ENCODE results near the gene NEXN. TPM values are rescaled to one million over a fixed set of nuclear protein-coding genes. Genes with fewer than 3 reads are reported as not detected.

NEXN gene
- total RNA-seq, 2 donors from 2014 or later = 5.7 TPM

DNA sequence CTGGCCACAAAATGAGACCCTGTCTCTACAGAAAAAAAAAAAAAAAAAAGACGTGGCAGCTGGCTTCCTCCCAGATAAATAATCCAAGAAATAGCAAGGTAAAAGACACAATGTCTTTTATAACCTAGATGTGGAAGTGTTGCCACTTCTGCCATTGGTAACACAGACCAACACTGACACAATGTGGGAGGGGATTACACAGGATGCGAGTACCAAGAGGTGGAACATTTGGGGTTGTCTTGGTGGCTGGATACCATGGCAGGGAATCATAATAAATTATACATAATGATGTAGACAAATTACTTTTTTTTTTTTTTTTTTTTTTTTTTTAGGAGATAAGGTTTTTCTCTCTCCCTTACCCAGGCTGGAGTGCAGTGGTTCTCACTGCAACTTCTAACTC lies 6.0 kb upstream of the NEXN start:
- H3K36me3 Mint-ChIP-seq (ENCODE audit: low read depth) = peaks cover 3% of the 10 kb centered on the region
- H3K27ac ChIP-seq (ENCODE audit: low read depth, low read length) = no peak overlapping the region
- no peak overlapping the region for H3K9ac ChIP-seq (ENCODE audit: extremely low read depth, low read length, poor library complexity, severe bottlenecking)
- peaks cover 3% of the 10 kb centered on the region for H3K27me3 Mint-ChIP-seq (ENCODE audit: insufficient read depth)
- H3K4me3 ChIP-seq (ENCODE audit: low read length) = no peak overlapping the region
- no peak overlapping the region for H3K27ac Mint-ChIP-seq
- H3K36me3 ChIP-seq (ENCODE audit: control insufficient read depth, insufficient read depth, low read length) = no peaks in the 10 kb centered on the region
- no peak for DNase-seq
- peaks cover 16% of the 10 kb centered on the region for H3K9me3 Mint-ChIP-seq
- H3K4me3 Mint-ChIP-seq = no peak overlapping the region
- no peaks in the 10 kb centered on the region for H3K4me1 ChIP-seq (ENCODE audit: control insufficient read depth, insufficient read depth, low read length)
- 40% methylated on average over 1 of the region's 2 CpGs; no CpG with 5 or more reads in 1 of the 2 experiments for WGBS, 2 experiments (ENCODE audit: insufficient coverage in 1 of 2, insufficient read length in 1 of 2)
- H3K9me3 ChIP-seq (ENCODE audit: control insufficient read depth, low read length) = peaks cover 11% of the 10 kb centered on the region
- H3K27me3 ChIP-seq (ENCODE audit: control insufficient read depth, insufficient read depth, low read length, poor library complexity, severe bottlenecking) = no peaks in the 10 kb centered on the region
- H3K4me1 Mint-ChIP-seq = peaks cover 7% of the 10 kb centered on the region
- TF ChIP-seq, protein P1, sequence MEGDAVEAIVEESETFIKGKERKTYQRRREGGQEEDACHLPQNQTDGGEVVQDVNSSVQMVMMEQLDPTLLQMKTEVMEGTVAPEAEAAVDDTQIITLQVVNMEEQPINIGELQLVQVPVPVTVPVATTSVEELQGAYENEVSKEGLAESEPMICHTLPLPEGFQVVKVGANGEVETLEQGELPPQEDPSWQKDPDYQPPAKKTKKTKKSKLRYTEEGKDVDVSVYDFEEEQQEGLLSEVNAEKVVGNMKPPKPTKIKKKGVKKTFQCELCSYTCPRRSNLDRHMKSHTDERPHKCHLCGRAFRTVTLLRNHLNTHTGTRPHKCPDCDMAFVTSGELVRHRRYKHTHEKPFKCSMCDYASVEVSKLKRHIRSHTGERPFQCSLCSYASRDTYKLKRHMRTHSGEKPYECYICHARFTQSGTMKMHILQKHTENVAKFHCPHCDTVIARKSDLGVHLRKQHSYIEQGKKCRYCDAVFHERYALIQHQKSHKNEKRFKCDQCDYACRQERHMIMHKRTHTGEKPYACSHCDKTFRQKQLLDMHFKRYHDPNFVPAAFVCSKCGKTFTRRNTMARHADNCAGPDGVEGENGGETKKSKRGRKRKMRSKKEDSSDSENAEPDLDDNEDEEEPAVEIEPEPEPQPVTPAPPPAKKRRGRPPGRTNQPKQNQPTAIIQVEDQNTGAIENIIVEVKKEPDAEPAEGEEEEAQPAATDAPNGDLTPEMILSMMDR (conservative IDR thresholded peaks at IDR 0.05) = no peak

DNA sequence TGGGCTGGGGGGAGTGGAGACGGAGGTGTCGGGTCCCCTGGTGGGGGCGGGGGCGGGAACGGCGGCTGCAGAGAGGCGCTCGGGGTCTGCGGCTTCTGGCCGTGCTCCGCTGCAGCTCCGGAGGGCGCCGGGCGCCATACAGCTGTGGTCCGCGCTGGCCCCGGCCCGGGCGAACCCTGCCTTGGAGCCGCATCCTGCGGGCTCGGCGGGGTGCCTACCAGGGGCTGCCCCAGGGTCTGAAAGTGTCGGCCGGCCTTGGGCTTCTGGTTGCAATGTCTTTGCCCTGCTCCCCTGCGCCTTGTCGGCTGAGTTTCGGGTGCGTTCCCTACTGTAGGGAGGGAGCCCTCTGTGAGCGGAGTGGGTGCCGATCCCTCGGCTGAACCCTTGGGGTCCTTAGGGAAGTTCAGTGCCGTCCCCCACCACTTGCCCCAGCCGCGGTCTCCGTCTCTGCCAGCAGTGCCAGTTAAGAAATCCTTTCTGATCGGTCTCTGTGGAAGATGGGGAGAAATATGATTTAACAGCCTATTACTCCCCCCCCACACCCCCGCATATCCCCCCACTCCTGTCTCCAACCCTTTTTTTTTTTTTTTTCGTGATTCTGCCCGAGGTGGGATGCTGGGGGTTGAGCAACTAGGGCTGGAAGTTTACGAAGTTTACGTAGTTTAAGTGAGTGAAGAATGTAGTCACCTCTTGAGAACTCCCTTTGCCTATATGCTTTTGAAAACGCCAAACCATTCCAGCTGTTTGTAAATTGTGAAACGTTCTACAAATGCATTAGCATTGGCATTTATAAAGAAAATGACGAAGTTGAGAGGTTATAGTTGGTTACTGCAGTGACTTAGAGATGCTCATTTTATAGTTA lies 588 bp downstream of the NEXN start:
- TF ChIP-seq, protein P1 (conservative IDR thresholded peaks at IDR 0.05) = no peak
- peak; percentile 89 for DNase-seq
- Histone ChIP-seq H3K27me3 (ENCODE audit: control insufficient read depth, insufficient read depth, low read length, poor library complexity, severe bottlenecking) (no peaks in the 10 kb centered on the region), H3K4me3 (ENCODE audit: low read length) (peak overlapping the region; percentile 88), H3K36me3 (ENCODE audit: control insufficient read depth, insufficient read depth, low read length) (peaks cover 27% of the 10 kb centered on the region), H3K9ac (ENCODE audit: extremely low read depth, low read length, poor library complexity, severe bottlenecking) (peak overlapping the region; percentile 85), H3K27ac (ENCODE audit: low read depth, low read length) (peak overlapping the region; percentile 89), H3K9me3 (ENCODE audit: control insufficient read depth, low read length) (no peaks in the 10 kb centered on the region), H3K4me1 (ENCODE audit: control insufficient read depth, insufficient read depth, low read length) (no peaks in the 10 kb centered on the region)
- H3K9me3 Mint-ChIP-seq = peaks cover 2% of the 10 kb centered on the region
- peak overlapping the region; percentile 88 for H3K4me3 Mint-ChIP-seq
- WGBS, 2 experiments (ENCODE audit: insufficient coverage in 1 of 2, insufficient read length in 1 of 2) = 0 to 1% methylated on average over 15 to 43 of the region's 46 CpGs
- H3K27me3 Mint-ChIP-seq (ENCODE audit: insufficient read depth) = peaks cover 8% of the 10 kb centered on the region
- peaks cover 11% of the 10 kb centered on the region for H3K4me1 Mint-ChIP-seq
- H3K36me3 Mint-ChIP-seq (ENCODE audit: low read depth) = peaks cover 5% of the 10 kb centered on the region
- H3K27ac Mint-ChIP-seq = peak overlapping the region; percentile 92

DNA sequence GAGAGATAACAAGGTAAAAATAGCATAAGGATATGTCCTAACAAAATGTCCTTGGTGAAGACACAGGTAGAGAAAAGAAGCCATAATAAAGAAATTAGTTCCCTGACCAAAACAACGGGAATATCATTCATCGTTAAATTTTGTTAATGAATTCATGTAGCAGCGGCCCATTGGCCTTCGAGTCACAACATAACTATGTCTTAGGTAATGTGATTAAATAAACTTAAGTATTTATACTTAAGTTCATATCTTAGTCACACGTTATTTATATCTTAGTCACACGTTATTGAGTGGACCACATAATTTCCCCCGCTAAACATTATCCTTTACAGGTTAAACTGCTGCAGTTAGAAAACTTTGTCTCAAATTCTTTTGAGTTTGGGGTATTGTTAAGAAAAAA lies 1.2 kb downstream of the NEXN start:
- Mint-ChIP-seq H3K36me3 (ENCODE audit: low read depth) (peaks cover 5% of the 10 kb centered on the region), H3K9me3 (no peaks in the 10 kb centered on the region), H3K4me1 (peaks cover 6% of the 10 kb centered on the region), H3K27ac (peak overlapping the region; percentile 86), H3K27me3 (ENCODE audit: insufficient read depth) (peaks cover 8% of the 10 kb centered on the region), H3K4me3 (peak overlapping the region; percentile 88)
- DNase-seq = no peak
- WGBS, 2 experiments (ENCODE audit: insufficient coverage in 1 of 2, insufficient read length in 1 of 2) = 57% methylated on average over 7 of the region's 7 CpGs; no CpG with 5 or more reads in 1 of the 2 experiments
- peak overlapping the region; percentile 88 for H3K4me3 ChIP-seq (ENCODE audit: low read length)
- no peaks in the 10 kb centered on the region for H3K4me1 ChIP-seq (ENCODE audit: control insufficient read depth, insufficient read depth, low read length)
- no peaks in the 10 kb centered on the region for H3K9me3 ChIP-seq (ENCODE audit: control insufficient read depth, low read length)
- peak overlapping the region; percentile 85 for H3K9ac ChIP-seq (ENCODE audit: extremely low read depth, low read length, poor library complexity, severe bottlenecking)
- peaks cover 32% of the 10 kb centered on the region for H3K36me3 ChIP-seq (ENCODE audit: control insufficient read depth, insufficient read depth, low read length)
- TF ChIP-seq, protein P1 (conservative IDR thresholded peaks at IDR 0.05) = no peak
- H3K27ac ChIP-seq (ENCODE audit: low read depth, low read length) = no peak overlapping the region
- no peaks in the 10 kb centered on the region for H3K27me3 ChIP-seq (ENCODE audit: control insufficient read depth, insufficient read depth, low read length, poor library complexity, severe bottlenecking)
